ENCODE results near the gene RHOT2.

DNA sequence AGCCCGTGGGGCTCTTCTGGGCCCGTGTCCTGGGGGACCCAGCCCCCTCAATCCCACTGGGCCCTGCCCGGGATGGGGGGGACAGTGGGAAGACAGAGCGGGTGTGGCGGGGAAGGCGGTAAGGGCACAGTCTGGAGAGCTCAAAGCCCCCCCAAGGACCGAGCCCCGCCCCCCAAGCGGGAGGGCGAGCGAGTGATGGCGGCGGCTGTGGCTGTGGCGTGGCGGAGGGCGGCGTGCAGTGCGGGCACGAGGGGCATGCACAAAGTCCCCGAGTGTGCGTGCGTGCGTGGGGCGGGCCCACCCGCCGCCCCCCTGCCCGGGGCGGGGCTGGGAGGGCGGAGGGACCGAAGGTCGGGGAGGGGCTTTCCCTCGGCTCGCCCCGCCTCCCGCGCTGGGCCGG, 25.8 kb downstream of the RHOT2 start:
- TF ChIP-seq, protein P1, sequence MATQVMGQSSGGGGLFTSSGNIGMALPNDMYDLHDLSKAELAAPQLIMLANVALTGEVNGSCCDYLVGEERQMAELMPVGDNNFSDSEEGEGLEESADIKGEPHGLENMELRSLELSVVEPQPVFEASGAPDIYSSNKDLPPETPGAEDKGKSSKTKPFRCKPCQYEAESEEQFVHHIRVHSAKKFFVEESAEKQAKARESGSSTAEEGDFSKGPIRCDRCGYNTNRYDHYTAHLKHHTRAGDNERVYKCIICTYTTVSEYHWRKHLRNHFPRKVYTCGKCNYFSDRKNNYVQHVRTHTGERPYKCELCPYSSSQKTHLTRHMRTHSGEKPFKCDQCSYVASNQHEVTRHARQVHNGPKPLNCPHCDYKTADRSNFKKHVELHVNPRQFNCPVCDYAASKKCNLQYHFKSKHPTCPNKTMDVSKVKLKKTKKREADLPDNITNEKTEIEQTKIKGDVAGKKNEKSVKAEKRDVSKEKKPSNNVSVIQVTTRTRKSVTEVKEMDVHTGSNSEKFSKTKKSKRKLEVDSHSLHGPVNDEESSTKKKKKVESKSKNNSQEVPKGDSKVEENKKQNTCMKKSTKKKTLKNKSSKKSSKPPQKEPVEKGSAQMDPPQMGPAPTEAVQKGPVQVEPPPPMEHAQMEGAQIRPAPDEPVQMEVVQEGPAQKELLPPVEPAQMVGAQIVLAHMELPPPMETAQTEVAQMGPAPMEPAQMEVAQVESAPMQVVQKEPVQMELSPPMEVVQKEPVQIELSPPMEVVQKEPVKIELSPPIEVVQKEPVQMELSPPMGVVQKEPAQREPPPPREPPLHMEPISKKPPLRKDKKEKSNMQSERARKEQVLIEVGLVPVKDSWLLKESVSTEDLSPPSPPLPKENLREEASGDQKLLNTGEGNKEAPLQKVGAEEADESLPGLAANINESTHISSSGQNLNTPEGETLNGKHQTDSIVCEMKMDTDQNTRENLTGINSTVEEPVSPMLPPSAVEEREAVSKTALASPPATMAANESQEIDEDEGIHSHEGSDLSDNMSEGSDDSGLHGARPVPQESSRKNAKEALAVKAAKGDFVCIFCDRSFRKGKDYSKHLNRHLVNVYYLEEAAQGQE (IDR thresholded peaks at IDR 0.05; ENCODE audit: low read depth, low read length) = no peak
- TF ChIP-seq, protein P2, sequence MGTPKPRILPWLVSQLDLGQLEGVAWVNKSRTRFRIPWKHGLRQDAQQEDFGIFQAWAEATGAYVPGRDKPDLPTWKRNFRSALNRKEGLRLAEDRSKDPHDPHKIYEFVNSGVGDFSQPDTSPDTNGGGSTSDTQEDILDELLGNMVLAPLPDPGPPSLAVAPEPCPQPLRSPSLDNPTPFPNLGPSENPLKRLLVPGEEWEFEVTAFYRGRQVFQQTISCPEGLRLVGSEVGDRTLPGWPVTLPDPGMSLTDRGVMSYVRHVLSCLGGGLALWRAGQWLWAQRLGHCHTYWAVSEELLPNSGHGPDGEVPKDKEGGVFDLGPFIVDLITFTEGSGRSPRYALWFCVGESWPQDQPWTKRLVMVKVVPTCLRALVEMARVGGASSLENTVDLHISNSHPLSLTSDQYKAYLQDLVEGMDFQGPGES (IDR thresholded peaks at IDR 0.05) = no peak
- TF ChIP-seq, protein P3, sequence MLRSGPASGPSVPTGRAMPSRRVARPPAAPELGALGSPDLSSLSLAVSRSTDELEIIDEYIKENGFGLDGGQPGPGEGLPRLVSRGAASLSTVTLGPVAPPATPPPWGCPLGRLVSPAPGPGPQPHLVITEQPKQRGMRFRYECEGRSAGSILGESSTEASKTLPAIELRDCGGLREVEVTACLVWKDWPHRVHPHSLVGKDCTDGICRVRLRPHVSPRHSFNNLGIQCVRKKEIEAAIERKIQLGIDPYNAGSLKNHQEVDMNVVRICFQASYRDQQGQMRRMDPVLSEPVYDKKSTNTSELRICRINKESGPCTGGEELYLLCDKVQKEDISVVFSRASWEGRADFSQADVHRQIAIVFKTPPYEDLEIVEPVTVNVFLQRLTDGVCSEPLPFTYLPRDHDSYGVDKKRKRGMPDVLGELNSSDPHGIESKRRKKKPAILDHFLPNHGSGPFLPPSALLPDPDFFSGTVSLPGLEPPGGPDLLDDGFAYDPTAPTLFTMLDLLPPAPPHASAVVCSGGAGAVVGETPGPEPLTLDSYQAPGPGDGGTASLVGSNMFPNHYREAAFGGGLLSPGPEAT (IDR thresholded peaks at IDR 0.05; ENCODE audit: low read depth) = no peak
- TF ChIP-seq, protein P4, sequence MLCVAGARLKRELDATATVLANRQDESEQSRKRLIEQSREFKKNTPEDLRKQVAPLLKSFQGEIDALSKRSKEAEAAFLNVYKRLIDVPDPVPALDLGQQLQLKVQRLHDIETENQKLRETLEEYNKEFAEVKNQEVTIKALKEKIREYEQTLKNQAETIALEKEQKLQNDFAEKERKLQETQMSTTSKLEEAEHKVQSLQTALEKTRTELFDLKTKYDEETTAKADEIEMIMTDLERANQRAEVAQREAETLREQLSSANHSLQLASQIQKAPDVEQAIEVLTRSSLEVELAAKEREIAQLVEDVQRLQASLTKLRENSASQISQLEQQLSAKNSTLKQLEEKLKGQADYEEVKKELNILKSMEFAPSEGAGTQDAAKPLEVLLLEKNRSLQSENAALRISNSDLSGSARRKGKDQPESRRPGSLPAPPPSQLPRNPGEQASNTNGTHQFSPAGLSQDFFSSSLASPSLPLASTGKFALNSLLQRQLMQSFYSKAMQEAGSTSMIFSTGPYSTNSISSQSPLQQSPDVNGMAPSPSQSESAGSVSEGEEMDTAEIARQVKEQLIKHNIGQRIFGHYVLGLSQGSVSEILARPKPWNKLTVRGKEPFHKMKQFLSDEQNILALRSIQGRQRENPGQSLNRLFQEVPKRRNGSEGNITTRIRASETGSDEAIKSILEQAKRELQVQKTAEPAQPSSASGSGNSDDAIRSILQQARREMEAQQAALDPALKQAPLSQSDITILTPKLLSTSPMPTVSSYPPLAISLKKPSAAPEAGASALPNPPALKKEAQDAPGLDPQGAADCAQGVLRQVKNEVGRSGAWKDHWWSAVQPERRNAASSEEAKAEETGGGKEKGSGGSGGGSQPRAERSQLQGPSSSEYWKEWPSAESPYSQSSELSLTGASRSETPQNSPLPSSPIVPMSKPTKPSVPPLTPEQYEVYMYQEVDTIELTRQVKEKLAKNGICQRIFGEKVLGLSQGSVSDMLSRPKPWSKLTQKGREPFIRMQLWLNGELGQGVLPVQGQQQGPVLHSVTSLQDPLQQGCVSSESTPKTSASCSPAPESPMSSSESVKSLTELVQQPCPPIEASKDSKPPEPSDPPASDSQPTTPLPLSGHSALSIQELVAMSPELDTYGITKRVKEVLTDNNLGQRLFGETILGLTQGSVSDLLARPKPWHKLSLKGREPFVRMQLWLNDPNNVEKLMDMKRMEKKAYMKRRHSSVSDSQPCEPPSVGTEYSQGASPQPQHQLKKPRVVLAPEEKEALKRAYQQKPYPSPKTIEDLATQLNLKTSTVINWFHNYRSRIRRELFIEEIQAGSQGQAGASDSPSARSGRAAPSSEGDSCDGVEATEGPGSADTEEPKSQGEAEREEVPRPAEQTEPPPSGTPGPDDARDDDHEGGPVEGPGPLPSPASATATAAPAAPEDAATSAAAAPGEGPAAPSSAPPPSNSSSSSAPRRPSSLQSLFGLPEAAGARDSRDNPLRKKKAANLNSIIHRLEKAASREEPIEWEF (IDR thresholded peaks at IDR 0.05; ENCODE audit: insufficient replicate concordance, low read depth, low read length) = no peak
- TF ChIP-seq, protein P5, sequence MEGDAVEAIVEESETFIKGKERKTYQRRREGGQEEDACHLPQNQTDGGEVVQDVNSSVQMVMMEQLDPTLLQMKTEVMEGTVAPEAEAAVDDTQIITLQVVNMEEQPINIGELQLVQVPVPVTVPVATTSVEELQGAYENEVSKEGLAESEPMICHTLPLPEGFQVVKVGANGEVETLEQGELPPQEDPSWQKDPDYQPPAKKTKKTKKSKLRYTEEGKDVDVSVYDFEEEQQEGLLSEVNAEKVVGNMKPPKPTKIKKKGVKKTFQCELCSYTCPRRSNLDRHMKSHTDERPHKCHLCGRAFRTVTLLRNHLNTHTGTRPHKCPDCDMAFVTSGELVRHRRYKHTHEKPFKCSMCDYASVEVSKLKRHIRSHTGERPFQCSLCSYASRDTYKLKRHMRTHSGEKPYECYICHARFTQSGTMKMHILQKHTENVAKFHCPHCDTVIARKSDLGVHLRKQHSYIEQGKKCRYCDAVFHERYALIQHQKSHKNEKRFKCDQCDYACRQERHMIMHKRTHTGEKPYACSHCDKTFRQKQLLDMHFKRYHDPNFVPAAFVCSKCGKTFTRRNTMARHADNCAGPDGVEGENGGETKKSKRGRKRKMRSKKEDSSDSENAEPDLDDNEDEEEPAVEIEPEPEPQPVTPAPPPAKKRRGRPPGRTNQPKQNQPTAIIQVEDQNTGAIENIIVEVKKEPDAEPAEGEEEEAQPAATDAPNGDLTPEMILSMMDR (IDR thresholded peaks at IDR 0.05 in 2 of 3, conservative IDR thresholded peaks at IDR 0.05 in 1 of 3; ENCODE audit: control insufficient read depth in 2 of 3, extremely low read depth in 1 of 3, insufficient read depth in 1 of 3, low read depth in 3 of 3, low read length in 3 of 3) = no peak
- TF ChIP-seq EP300 (IDR thresholded peaks at IDR 0.05; ENCODE audit: borderline replicate concordance in 1 of 2, control insufficient read depth in 1 of 2, low read depth in 2 of 2, low read length in 2 of 2) (no peak), FOS (IDR thresholded peaks at IDR 0.05; ENCODE audit: borderline replicate concordance, extremely low read depth, insufficient read length) (no peak), POLR2AphosphoS5 (IDR thresholded peaks at IDR 0.05; ENCODE audit: low read length) (no peak), TAF1 (IDR thresholded peaks at IDR 0.05; ENCODE audit: borderline replicate concordance, low read depth, low read length) (no peak), NR2C2 (IDR thresholded peaks at IDR 0.05; ENCODE audit: borderline replicate concordance, control insufficient read depth, insufficient read length, low read depth) (no peak), TCF7 (IDR thresholded peaks at IDR 0.05; ENCODE audit: borderline replicate concordance) (no peak), MYC (IDR thresholded peaks at IDR 0.05; ENCODE audit: insufficient read depth, insufficient read length, insufficient replicate concordance, low read length, severe bottlenecking) (no peak), TCF3 (IDR thresholded peaks at IDR 0.05; ENCODE audit: borderline replicate concordance, insufficient read depth, low read depth, low read length) (no peak)
- TF ChIP-seq, protein P6, sequence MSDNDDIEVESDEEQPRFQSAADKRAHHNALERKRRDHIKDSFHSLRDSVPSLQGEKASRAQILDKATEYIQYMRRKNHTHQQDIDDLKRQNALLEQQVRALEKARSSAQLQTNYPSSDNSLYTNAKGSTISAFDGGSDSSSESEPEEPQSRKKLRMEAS (IDR thresholded peaks at IDR 0.05; ENCODE audit: low read depth, low read length) = no peak

All from GM12878 (cell line).